NCI-H226 (cell line): ENCODE results near the gene TTC39A.

Source experiments
- DNase-seq: peaks from one replicate; pipeline ENCODE4 v3.0.0-alpha.2; 2015

The TTC39A gene

GRCh38 chr1:51296383-51297357 is 33.7 kb downstream of the TTC39A start:
- DNase-seq: peak; percentile 59

DNA sequence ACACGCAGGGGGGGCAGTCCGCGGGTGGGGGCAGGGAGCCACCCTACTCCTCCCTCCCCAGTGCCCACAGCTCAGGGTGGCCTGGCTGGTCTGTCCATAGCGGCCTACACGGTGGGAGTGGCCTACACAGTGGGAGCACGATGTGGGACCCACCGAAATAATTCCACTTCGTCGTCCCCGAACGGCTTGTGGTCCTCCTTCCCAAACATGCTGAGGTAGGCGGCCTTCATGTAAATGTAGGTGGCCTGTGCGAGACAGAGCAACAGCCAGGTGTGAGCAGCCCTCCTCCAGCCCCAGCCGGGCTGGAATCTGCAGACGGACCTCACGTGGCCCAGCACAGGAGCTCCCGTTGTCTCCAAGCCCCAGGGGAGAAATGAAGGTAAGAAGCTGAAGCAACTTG is 34.4 kb downstream of the TTC39A start:
- DNase-seq: no peak

DNA sequence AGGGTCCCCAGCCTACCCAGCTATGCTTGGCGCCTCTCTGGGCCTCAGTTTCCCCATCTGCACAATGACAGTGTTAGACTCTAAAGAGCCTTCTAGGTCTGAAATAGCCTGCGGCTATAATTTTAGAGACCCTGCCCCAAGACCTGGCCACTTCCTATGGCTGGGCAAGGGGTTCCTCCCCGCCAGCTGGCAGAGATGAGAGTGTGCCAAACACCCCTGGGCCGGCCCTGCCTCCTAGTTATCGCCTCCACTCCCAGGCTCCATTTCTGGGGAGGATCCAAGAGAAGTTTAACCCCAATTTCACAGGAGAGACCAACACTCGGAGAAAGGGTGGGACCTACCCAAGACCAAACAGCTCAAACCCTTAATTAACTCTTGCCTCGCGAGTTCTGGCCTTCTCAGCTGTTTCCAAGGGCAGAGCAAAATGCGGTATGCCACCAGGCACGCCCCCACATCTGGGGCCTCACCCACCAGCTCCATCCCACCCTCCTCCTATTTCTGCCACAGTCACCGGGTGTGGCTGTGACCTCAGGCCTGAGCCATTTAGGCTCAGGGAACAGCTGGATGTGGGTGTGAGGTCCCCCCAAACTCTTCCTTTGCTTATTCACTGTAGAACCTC is 35.7 kb downstream of the TTC39A start:
- DNase-seq: no peak

- DNase-seq: no peak
Observed at GRCh38 chr1:51293898-51294515, 36.4 kb downstream of the TTC39A start.

GRCh38 chr1:51290489-51290847 is 39.9 kb downstream of the TTC39A start:
- no peak for DNase-seq

DNA sequence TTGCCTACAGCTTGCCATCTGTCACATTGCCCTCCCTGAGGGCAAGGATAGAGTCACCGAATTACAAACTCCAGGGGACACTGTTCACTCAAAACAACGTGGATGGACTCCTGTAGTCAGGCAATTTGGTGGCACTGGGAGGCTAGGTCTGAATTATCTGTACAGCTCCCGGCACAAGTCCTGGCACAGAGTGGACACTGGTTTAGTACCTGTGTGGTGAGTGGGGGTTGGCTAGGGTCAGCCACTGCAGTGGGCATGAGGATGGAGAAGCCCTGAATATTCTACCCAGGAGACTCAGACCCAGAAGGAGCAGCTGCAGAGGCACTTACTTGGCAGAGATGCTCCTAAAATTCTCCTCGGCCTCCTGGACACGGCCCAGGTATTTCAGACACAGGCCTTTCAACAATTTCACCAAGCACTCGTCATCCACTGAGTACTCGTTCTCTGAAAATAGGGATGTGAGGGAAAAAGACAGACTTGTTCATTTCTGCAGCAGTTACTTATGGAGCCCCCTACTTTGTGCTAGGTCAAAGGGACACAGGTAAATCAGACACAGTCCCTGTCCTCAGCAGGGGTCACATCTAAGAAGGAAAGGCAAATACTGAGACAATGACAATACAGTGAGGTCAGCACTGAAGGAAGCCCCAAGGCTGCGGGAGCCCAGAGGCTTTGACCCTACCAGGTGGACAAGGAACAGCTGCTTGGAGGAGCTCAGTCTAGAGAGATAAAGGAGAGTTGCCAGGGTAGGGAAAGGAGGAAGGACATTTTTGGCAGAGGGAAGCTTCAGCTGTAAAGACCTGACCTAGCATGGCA is 40.5 kb downstream of the TTC39A start:
- DNase-seq: no peak

DNA sequence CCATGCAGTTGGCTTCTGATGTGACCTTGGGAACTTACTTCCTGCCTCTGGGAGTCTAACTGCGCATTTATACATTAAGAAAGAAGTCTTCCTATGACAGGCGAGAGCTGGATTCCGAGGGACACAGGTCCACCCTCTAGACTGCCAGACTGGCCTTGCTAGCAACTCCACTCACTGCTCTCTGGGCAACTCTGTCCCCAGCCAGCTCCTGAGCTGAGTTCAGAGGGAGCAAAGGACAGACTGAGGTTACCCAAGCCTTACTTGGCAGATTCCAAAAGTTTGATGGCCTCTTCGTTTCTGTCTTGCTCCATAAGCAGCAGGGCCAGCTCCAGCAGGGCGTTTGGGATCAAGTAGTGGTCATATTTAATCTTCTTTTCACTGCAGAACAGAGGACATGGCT is 41.8 kb downstream of the TTC39A start:
- DNase-seq: no peak

DNA sequence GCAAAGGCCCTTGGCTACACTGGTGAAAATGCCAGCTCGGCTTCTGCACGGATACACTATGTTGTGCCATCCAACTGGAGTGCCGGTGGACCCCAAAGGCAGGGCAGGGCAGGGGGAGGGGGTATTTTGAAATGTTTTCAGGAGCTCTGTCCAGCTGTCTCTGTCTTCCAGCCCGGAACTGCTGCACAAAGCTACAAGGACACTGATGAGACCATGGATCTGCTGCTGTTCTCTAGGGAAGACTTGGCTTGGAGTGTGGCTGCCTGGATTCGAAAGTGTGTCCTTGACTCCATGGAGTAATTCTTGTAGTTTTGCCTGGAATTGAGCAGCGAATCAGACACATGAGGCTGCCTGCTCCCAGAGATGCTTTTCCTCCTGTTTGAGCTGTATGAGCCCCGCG is 42.4 kb downstream of the TTC39A start:
- DNase-seq: no peak

DNA sequence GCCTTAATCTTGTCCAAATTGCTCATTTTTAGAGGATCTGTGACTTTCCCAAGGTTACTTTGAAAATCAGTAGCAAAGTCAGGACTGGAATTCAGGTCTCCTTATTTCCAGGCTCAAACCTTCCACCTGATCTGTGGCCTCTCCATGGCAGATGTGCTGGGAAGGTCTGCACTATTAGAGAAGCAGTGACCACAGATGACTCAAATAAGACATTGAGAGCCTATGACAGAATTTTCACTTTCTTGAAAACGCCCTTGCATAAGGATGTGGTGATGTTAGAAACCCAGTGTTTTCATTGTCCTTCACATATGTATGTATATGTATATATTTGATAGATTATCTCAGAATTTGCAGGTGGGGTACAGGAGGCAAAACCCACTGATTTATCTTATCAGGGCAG is 45.3 kb downstream of the TTC39A start:
- DNase-seq: no peak

DNA sequence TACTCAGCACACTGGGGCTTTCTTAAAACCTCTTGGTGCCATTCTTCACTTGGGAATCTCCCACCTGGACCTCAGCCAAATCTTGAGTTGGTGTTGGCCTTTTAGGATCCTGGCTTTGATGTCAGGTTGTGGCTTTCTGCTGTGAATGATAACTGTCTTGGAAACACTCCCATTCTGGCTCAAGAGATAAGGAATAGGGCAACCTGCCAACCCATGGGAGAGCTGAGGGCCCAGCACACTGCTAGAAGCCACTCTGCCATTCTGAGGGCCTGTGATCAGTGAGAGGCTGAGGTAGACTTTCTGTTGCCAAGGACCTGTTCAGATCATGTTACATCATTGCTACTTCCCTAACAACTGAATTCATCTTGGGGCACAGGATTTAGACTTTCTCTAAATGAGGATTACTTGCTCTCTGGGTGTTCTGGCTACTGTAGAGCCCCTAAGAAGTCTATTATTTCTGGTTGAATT is 45.8 kb downstream of the TTC39A start:
- peak; percentile 88 for DNase-seq

- DNase-seq: no peak
Observed at GRCh38 chr1:51283979-51284378, 46.4 kb downstream of the TTC39A start.

- DNase-seq: no peak
Observed at GRCh38 chr1:51282605-51283004, 47.8 kb downstream of the TTC39A start.

GRCh38 chr1:51281807-51282206 is 48.6 kb downstream of the TTC39A start:
- DNase-seq: no peak

- DNase-seq: no peak
Observed at GRCh38 chr1:51280321-51280978, 49.9 kb downstream of the TTC39A start.

DNA sequence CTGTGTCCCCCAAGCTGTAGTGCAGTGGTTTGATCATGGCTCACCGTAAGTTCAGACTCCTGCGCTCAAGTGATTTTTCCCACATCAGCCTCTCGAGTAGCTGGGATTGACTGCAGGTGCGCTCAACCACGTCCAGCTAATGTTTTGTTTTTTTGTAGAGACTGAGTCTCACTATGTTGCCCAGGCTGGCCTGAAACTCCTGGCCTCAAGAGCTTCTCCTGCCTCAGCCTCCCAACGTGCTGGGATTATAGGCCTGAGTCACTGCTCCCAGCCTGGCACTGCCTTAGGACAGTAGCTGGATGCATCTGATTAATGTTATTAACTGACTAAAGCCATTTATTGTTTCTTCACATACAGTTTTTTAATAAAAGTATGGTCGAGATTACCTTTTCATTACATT is 54.1 kb downstream of the TTC39A start:
- no peak for DNase-seq

DNA sequence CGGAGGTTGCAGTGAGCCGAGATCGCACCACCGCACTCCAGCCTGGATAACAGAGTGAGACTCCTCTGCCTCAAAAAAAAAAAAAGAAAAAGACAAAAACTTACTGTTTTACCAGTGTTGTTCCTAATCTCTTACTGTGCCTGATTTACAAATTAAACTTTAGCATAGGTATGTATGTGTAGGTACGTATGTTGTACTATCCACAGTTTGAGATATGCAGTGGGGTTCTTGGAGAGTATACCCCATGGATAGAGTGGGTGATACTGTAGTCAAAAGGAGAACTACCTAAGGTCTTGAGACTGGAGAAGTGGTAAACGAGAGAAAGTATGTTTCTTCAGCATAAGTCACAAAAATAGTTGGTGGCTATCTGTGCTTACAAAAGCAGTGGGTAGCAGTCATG is 55.7 kb downstream of the TTC39A start:
- no peak for DNase-seq

DNA sequence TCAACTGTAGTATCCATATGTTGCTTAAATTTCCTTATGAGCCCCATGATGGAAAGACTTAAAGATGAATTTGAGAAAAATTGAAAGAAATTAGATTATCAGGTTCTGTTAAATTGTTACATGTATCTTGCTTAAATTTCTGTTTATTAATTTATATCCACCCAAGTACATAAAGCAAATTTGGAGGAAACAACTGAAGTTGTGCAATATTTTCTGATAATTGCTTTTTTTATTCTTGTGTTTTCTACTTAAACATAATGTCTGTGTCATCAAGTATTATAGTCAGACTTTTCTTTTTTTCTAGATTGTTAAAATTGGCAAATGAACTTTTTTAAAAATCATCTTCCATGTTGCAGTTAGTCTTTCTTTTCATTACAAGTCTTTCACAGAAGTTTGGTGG is 57.4 kb downstream of the TTC39A start:
- DNase-seq: no peak

DNA sequence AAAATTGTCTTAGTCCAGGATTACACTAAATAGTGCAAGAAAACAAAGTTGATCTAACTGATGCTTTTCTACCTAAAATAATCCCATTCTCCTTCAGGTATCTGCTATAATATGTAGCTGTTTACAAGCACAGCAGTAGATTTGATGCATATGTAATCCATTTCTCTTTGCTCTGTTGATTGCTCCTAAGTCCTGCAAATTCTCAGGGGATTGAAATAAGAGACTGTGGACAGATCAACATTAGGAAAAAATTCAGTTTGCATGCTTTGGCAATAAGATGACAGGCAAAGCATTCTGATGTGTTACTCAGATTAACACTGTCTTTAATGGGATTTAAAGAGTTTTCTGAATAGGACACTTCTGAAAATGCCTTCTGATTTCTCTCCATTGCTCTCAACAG is 59.6 kb downstream of the TTC39A start:
- no peak for DNase-seq

DNA sequence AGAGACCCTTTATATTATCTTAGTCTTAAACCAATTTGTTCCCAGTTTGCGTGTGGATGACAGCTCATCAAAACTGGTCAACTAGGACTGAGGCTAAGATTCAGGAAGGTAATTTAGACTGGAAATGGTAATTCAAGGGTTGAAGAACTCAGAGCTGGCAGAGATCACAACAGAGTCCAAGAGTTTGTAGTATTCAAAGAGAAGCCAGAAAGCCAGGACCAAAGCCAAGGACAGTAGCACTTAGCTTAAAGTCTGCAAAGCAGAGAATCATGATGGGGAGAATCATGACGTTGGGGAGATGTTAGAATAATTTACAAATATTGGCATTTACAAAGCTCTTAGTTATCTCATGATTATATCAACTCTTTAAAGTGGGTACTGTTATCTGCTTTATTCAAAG is 61.7 kb downstream of the TTC39A start:
- no peak for DNase-seq

GRCh38 chr1:51266791-51267190 is 63.6 kb downstream of the TTC39A start:
- DNase-seq: no peak

DNA sequence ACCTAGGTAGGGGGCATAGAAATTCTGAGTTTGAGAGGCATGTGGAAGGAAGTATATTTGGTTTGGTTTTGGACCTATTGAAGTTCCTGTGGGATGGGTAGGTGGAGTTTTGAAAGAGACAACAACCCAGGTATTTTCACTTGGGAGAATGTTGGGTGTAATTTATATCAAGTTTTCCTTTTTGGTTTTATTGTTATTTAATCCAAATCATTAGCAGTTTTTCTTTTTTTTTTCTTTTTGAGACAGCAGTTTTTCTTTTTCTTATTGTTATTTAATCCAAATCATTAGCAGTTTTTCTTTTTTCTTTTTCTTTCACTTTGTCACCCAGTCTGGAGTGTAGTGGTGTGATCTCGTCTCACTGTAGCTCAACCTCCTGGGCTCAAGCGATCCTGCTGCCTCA is 64.2 kb downstream of the TTC39A start:
- DNase-seq: no peak

GRCh38 chr1:51265618-51266017 is 64.7 kb downstream of the TTC39A start:
- DNase-seq: no peak
